Activated CD4-positive, alpha-beta T cell treated with anti-CD3 and anti-CD28 coated beads, Interleukin-2, amount 50 U/mL, for 24 hours (primary cell): Measurements from ENCODE around the gene TACC2.
"Not testable (repeated sequence)": the region's sequence is repeated elsewhere in the genome, so short reads cannot be mapped to it uniquely, and the experiment has no call there.

Experiments
- DNase-seq, 2 donors: peaks; one replicate each; pipeline ENCODE4 v3.0.0-alpha.2; 2020; ENCODE audit warnings: low read depth in 1 of 2, low spot score in 1 of 2

TACC2 gene

GRCh38 chr10:122190176-122190943 is 201.4 kb downstream of the TACC2 start:
- no peak for DNase-seq

GRCh38 chr10:122191936-122192541 is 203.1 kb downstream of the TACC2 start:
- no peak for DNase-seq

GRCh38 chr10:122194251-122194650 is 205.3 kb downstream of the TACC2 start:
- no peak for DNase-seq

DNA sequence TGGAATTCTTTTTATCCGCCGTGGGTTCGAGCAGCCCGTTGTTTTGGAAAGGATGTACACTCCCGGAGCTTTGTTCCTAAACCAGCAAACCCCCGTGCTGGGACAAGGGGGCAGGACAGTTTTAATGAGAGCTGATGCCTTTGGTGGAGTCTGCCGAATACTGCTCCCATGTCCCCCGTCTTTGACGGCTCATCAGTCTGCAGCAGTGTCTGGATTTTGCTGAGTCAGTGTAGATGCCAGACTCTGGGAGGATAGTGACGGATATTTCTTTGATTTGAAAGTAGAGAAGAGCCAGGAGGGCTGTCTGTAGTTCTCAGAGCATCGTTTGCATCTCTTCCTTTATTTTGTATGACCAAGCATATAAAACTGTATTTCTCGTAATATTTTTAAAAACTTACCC is 207.3 kb downstream of the TACC2 start:
- no peak for DNase-seq

DNA sequence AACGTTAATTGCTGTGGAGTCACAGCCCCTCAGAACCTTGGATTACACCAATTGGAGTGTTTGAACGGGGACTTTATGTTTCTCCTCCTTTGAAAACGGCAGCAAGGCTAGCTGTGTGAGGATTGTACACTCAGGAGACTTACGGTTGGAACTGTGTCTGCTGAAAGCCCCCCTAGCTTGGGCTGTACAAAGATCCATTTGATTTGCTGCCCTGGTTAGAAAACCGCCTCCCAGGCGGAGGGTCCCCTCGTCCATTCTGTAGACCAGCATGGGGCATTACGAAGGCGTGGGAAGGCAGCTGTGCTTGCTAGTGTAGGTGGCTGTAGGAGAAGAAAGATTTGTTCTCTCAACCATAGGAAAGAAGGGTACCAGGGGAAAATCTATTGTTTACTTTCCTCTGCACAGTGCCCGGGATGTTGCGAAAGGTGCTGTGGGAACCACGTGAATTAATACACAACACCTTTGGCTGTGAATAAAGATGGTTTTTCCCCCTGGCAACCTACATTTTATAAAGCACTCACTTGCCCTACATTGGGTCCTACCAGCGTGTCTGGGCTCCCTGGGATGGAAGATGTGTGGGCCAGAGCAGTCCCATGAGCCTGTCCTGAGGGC is 208.8 kb downstream of the TACC2 start:
- no peak for DNase-seq

GRCh38 chr10:122198631-122199030 is 209.7 kb downstream of the TACC2 start:
- DNase-seq, result no peak

DNA sequence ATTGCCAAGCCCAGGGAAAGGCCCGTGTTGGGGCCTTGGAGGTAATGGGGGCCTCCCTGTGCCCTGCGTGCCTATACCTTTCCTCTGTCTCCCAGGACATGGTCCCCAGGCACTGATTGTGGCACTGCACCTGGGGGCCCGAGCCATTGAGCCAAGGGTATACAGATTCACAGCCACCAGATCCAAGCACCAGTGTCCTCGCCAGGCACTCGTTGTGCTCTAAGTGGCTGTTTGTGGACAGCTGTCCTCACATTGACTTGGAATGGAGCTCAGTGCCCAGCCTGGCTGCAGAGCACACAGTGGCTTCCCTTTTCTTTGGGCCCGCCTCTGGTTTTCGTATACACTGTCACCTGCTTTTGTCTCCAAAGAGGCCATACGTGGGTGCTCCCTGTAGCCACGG is 210.1 kb downstream of the TACC2 start:
- DNase-seq, result no peak

- no peak for DNase-seq
Observed at GRCh38 chr10:122199689-122200088, 210.7 kb downstream of the TACC2 start.

- no peak for DNase-seq
Observed at GRCh38 chr10:122201401-122201800, 212.4 kb downstream of the TACC2 start.

GRCh38 chr10:122203180-122203579 is 214.2 kb downstream of the TACC2 start:
- DNase-seq, result not testable (repeated sequence)

GRCh38 chr10:122204691-122205489 is 215.9 kb downstream of the TACC2 start:
- no peak for DNase-seq

DNA sequence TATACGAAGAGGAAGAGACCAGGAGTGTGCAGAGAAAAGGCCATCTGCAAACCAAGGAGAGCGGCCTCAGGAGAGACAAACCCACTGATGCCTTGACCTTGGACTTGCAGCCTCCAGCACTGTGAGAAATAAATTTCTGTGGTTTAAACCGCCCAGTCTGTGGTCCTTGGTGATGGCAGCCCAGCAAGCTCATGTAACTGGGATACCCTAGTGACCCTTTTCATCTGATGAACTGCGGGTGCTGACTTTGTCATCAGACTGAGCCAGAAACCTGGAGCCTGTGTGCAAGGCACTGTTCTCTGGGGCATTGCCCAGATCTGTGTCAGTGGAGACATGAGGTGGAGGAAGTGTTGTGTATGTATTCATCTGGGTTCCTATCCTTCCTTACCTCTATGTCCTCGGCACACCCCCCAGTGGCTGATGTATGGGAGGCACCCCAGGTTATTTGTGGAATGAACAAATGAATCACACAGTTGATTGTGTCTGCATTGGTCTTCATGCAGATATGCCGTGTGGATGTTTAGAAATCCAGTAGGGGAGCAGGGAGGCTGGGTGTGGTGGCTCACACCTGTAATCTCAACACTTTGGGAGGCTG is 217.6 kb downstream of the TACC2 start:
- no peak for DNase-seq

DNA sequence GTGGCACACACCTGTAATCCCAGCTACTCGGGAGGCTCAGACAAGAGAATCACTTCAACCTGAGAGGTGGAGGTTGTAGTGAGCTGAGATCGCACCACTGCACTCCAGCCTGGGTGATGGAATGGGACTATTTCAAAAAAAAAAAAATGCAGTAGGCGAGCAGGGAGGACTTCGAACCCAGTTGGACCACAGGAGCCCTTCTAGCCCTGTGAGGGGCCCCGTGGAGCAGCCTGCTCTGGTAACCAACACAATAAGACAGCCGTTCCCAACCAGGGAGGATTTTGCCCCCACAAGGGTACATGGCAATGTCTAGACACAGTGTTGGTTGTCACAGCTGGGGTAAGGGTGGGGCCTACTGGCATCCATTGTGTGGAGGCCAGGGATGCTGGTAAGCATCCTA is 218.2 kb downstream of the TACC2 start:
- DNase-seq, result no peak

- no peak for DNase-seq
Observed at GRCh38 chr10:122207596-122207995, 218.6 kb downstream of the TACC2 start.

DNA sequence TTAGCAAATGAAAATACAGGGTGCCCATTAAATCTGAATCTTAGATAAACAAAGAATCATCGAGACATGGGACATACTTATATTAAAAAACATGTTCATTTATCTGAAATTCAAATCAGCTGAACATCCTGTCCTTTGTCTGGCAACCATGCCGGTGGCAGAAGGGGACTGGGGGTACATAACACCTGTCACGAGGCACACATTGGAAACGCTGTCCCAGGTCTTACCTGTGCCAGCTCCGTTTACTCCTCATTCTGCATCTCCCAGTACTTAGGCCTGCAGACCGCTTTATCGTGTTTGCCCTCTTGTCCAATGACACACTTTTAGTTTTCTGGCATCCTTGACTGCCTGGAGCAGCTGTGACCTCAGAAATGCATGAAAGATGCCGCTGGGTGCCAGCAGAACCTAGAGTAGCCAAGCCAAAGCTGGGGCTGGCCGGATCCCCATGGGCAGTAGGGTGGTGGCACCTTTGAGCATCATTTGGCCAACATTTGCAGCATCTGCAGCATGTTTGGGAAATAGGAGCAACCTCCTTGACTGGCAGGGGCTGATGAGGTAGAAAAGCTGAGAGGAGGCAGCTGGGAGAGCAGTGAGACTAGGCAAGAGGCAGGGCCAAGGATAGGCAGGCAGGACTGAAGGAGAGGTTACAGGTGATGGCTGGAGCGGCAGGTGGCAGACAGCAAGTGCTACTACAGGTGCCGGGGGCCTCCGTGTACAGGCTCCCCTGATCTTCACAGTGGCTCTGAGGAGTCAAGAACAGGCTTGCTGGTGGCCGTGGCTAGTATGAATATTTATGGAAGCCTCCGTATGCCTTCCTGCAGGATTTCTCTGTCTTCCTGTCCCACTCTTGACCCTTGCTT is 219.8 kb downstream of the TACC2 start:
- no peak for DNase-seq

GRCh38 chr10:122210481-122211265 is 221.7 kb downstream of the TACC2 start:
- DNase-seq, result no peak

DNA sequence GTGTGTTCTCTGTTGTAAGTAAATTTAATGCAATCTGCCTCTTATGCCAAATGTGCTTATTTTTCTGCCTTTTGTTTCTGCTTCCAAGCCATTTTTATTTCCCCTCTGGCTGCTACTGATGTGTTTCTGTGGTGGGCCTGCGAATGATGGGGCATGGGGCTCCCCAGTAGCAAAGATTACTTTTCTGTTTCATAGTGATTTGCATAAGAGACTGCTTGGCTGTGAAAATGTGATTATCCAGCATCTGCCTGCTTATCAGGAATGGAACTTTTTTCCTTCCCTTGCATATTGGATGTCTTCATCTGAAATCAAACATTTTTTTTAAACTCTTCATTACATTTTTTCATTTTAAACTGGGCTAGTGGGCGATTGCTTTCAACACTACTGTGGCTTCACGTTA is 224.4 kb downstream of the TACC2 start:
- no peak for DNase-seq

DNA sequence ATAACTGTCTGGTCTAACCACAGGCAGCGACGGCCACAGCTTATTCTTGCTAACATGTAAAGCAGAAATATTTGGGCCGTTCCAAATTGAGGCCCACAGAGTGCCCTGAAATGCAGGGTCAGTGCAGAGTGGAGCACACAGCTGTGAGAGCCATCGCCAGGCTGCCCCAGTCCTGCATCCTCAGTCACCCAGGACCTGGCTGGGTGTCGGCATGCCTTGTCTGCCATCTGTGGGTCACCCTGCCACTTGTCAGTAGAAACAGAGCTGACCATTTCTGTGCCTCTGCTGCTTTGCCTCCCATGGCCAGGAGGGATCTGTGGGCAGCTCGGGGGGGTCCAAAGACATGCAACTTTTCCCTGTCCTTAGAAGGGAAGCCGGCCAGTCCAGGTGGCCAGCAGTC is 224.8 kb downstream of the TACC2 start:
- no peak for DNase-seq

DNA sequence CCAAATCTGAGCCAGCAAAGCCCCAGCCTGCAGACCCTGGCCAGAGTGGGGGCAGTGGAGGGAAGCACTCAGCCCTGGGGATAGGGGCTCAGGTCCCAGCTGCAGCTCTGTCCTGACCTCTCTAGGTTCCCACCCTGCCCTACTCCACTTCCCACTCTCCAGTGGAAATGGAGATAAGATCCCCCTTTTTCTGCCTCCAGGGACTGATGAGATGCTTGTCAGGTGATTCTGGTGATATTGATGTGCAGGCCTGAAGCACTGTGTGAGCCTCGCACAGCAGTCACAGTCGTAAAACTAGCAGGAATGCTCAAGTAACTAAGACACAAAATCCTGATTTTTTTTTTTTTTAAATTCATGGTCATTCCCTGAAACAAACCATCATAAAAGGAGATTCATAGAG is 227.1 kb downstream of the TACC2 start:
- DNase-seq, result no peak

DNA sequence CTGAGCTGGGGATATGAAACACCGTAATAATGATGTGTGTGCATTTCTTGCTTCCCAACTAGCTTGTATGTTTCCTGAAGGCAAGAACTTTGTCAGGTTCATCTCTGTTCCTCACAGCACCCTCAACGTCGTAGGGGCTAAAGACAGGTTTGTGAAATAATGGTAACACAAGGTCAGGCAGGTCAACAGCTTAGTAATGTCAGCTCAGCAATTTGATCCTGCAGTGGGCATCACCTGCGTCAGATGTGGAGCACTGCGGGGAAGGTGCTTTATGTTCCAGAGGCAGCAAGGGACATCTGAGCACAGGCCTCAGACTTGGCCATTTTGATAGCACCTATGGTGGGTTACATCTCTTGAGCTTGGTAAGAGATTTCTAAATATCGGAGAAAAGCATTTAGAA is 230.4 kb downstream of the TACC2 start:
- no peak for DNase-seq
